NCI-H2081 (cell line): ENCODE measurements around the gene GUCA2B.

Experiments used
- DNase-seq, 2 experiments: peaks; one replicate each; lab custom pipeline; 2025; lab: John Stamatoyannopoulos, UW

GUCA2B gene

DNA sequence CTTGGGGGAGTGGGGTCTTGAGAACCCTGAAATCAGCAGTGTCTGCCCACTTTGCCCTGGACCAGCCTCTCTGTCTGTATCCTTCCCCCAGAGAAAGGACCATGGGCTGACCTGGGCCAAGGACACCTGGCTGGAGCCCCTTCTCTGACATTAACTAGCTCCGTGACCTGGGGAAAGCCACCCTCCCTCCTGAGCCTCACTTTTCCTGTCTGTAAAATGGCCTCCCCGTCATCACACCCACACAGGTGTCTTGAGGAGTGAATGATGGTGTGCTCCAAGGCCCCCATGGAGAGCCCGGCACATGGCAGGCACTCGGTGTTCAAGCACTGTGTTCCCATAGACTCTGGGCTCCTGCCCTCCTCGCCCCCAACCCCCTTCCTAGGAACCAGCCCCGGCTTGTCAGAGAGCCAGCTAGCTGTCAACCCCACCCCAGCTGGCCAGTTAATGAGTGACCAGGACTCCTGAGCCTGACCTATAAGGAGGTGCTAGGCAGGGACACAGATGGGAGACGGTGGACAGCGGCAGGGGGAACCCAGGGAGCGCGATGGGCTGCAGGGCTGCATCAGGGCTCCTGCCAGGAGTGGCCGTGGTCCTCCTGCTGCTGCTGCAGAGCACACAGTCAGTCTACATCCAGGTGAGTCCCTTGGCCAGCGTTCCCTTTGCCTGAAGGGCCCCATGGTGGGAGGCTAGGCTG is at the start of gene GUCA2B:
GUCA2B (plus strand) TSS at position 504 of the 694 bp plus-strand sequence; CDS start at position 545, 41 bp downstream.
- no peak for DNase-seq

DNA sequence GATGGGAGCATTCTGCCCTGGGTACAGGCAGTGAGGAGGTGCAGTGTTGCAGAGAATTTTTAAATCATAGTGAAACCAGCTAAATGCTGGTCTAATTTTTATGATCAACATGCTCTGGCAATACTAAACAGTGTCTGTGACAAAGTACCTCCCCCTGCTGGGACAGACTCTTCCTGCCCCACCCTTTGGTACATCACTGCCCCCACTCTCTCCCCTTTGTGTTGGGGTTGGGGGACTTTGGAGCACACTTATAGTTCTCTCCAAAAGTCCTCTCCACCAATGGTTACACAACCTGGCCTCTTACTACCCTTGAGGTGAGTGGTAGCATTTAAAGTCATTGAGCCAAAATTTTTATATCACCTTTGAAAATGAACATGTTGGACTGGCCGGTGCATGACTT is 48.2 kb upstream of the GUCA2B start:
- DNase-seq: no peak

DNA sequence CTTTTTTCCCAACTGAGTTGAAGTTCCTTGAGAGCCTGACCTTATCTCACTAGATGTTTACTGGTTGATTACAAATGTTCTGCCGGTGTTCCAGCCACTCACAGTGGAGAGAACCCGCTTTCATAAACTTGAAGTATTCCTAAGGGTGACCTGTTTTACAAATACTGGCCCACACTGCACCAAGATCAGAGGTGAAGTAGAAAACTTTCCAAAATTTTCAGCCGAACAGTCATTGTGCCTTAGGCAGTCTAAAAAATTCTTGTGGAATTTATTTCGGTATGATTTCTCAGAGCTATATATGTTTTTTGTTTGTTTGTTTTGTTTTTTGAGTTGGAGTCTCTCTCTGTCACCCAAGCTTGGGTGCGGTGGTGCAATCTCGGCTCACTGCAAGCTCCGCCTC is 44.9 kb upstream of the GUCA2B start:
- no peak for DNase-seq

DNA sequence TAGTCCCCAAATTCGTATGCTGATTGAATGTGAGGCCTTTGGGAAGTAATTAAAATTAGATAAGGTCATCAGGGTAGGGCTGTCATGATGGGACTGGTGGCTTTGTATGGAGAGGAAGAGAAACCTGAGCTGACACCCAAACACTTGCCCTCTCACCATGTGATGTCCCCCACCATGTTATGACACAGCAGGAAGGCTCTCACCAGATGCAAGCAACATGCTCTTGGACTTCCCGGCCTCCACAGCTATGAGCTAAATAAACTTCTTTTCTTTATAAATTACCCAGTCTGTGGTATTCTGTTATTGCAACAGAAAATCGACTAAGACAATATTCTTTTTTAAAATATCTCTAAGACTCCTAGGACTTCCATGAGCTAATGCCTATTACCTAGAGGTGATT is 43.6 kb upstream of the GUCA2B start:
- no peak for DNase-seq

DNA sequence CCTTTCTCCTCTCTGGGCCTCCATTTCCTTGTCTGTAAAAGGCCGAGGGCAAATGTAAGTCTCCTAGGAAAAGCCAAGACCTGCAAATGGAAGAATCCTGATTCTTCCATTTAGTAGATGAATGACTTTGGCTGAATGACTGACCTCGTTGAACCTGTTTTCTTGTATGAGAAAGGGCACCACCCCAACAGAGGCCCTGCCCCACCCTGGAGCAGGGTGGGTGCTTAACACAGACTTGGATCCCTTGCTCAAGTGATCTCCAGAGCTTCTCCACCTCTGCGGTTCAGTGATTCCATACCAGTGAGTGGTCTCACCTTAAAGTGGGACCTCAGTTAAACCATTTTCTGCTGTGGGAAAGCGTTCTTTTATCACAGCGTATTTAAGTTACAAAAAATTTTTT is 39.0 kb upstream of the GUCA2B start:
- DNase-seq: no peak

DNA sequence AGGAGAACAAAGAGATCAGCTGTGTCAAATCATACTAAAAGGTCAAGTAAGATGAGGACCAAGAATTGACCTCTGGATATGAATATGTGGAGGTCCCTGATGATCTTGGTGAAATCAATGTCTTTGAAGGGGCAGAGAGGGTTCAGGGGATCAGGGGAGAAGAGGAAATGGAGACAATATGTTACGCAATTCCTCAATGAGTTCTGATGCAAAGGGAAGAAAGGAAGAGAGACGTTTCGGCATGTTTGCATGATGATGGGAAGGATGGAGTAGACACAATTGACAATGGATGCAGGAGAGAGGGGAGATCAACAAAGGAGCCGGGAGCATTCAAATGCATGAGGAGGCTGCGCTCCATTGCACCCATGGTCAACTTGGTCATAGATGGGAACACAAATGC is 36.0 kb upstream of the GUCA2B start:
- no peak for DNase-seq

DNA sequence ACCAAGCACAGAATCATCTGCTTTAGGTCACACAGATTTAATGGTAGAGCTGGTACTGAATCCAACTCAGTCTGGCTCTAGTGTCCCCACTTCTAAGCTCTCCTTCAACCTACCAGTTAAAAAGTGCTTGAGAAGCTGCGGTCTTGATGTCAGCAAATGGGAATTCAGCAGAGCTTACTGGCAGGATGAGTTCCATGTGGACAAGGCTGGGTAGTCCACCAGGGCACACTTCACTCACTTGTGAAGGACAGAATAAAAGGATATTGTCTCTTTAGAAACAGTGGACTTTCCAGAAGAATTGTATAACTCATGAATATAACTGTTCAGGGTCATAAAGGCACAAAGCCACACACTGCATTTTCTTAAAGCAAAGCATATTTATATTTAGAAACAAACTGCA is 35.1 kb upstream of the GUCA2B start:
- no peak for DNase-seq

DNA sequence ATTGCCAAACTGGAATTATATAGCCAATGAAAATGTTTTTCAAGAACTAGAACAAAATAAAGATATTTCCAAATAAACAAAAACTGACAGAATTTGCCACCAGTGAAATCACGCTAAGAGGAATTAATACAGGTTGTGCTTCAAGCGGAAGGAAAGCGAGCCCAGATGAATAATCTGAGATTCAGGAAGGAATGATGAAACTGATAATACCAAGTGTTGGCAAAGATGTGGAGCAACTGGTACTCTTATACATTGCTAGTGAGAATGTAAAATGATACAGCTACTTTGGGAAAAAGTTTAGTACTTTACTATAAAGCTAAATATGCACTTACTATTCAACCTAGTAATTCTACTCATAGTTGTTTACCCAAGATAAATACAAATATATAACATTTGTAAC is 30.8 kb upstream of the GUCA2B start:
- DNase-seq: no peak

DNA sequence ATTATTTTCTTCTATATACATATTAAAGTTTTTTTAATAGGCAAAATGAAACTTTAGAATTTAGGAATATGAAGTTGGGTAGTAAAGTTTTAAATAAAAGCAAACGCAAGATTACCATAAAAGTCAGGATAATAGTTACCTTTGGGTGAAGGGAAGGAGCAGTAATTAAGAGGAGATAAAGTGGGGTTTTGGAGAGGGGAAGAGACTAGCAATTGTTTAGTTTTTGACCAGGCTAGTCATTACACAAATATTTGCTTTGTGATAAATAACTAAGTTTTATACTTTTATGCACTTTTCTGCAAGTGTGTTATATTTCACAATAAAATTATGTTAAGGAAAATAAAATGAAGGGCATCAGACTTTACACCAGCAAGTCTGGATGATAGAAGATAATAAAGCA is 27.7 kb upstream of the GUCA2B start:
- DNase-seq: no peak

DNA sequence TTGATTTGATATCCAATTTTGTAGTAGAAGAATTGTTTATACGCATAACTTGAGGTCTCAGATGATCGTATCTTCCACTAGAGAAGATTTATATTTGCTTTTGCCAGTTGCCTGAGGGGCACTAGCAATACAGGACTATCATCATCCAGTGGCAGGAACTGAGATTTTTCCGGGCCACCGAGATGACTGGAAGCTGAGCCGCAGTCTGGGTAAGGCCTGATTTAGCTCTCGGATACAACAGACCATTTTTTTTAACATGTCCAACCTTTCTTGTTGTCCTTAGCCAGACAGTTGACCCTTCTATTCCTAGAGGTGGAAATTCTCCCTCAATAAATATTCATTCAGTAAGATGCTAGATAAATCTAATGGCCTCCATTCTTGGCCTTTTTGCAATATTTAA is 25.4 kb upstream of the GUCA2B start:
- no peak for DNase-seq

DNA sequence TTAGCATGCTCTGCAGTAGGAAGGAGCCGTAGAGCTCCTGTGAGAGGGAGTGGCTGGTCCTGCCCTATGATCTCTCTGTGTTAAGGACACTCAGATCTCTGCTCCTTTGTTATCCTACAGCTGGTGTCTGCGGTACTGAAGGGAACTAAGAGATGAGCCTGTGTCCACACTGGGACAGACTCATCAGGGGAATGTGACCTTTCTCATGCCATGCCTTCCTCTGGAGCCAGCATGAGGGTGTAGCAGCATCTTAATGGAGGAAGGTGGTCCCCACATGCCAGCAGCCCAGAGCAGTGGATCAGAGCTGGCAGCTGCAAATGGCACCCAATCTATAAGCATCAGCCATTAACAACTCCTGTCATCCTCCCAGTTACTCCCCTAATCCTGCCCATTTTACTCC is 24.7 kb upstream of the GUCA2B start:
- no peak for DNase-seq

DNA sequence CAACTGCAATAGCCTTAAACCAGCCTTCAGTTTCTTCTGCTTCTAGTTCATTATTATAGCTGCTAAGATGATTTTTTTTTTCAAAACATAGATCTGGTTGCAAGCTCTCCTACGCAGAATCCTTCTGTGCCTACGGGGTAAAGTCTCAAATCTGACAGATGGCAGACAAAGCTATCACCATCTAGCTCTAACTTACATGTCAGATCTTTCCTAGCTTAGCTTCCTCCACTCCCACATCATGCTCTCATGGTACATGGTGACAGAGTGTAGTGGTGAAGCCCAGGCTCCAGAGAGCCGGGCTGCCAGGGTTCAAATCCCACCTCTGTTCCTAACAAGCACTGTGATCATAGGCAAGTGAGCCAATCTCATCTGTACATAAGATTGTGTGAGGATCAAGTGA is 24.2 kb upstream of the GUCA2B start:
- no peak for DNase-seq

DNA sequence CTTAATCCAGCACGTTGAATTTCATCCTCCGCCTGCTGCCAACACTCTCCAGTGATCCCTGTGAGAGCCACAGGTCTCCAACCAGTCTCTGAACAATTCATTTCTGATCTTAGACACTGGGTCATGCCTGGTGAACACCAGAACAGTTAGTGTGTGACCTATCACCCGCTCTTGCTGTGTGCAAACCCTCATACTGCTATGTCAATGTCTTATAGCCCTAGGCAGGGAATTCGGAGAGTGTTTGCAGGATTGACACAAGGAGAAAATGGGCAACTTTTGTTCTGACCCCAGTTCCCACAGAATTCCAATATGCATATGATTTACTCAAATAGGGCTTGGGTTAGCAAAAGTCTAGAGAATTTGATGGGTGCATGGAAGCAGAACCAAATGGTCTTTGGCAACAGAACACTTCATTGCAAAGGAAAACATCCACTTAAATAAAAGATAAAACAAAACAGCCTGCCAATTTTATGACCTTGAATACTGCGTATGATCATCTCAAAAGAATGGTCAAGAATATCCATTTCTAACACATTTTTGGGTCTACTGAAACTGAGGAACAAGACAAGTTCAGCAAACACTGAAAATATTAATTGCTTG is 23.0 kb upstream of the GUCA2B start:
- no peak for DNase-seq

DNA sequence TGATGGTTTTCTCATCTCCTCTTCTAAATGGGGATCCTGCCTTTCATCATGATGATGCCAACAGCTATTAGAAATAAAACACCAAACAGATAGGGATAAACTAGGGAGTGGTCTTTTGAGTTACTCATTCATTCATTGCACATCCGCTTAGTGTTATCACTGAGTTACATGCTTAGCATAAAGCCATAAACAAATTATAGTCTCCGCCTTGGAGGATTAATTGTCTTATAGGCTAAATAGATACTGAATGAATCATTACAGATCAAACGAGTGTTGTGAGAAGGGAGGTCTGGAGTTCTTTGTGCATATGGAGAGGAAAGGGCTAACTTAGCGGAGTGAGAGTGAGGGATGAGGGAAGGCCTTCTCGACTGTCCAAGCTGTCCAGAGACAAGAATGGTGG is 19.8 kb upstream of the GUCA2B start:
- DNase-seq: no peak

DNA sequence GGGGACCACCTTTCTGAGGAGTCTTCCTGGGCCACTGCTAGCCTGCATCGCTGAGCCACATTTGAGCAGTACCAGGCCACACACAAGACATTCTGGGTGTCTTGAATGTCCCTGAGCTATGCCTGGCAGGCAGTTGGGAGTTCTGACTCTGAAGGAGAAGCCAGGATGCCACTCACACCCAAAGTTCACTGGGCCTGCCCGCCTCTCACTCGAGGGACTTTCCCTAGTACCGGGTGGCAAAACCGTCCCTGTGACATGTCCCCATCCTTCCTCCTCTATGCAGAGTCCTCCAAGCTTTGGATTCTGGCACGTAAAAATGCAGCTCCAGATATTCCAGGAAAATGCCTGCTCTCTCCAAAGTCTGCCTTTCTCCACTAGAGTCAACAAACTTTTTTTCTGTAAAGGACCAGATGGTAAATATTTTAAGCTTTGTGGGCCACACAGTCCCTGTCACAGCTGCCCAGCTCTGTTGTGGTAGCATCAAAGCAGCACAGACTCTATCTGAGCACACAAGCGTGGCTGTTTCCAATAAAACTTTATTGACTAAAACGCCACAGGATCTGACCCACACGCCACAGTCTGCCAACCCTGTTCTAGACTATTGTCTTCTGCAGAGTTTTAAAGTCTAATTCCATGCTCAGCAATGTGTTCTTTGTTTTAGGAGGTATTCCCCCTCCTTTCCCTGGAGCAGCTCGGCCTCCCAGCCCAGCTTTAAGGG is 19.2 kb upstream of the GUCA2B start:
- no peak for DNase-seq

DNA sequence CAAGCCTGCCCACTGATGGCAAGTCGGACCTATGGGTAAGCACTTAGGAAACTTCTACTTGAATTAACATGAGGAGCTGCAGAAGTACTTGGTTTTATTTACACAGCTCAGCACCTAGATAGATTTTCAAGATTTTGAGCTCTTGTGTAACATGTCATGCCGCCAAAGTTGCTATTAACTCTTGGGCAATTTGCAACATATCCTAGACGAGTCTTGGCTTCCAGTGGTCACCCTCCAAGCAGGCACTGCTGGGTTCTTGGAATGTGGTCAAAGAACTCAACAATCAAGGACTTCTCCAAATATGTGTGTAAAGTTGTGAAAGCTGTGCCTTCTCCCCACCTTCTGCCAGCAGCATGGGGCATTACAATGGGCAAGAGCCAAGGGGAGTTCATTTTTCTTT is 17.8 kb upstream of the GUCA2B start:
- no peak for DNase-seq

DNA sequence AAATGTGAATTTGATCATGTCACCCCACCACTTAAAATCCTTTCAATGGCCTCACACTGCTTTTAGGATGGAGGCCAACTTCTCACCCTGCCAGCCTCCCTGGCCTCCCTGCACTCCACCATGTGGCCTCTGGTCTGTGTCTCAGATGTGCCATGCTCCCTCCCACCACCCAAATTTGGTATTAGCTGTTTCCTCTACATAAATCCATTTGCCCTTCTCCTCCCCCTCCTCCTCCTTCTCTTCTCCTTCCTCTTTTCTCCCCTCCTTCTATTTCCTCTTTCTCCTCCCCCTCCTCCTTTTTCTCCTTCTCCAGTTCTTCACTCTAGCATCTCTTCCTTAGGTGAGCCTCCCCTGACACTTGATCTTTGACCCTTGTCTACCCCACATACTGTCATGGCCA is 16.7 kb upstream of the GUCA2B start:
- DNase-seq: no peak

DNA sequence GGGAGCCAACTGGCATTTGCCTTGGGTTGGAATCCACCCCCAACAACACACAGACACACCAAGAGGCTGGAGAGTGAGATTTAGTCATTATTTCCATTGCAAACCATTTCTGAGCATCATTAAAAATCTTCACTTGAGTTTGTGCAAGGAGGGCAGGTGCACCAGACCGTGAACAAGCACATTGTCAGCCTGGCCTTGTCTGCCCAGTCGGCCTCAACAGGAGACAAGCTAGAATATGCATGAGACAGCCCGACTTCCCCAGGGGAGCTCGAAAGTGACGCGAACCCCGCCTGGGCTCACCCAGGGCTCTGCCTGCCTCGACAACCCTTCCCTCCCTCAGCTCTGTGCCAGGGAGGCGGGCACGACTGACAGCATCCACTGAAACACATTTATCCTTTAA is 15.4 kb upstream of the GUCA2B start:
- DNase-seq: no peak

DNA sequence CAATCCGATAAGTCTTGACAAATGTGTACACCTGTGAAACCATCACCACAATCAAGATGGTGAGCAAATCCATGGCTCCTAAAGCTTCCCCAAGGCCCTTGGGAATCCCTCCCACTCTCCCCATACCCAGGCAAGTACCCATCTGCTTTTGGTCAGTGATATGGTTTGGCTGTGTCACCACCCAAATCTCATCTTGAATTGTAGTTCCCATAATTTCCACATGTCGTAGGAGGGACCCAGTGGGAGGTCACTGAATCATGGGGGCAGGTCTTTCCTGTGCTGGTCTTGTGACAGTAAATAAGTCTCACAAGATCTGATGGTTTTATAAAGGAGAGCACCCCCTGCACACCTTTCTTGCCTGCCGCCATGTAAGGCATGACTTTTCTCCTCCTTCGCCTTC is 14.6 kb upstream of the GUCA2B start:
- DNase-seq: no peak

DNA sequence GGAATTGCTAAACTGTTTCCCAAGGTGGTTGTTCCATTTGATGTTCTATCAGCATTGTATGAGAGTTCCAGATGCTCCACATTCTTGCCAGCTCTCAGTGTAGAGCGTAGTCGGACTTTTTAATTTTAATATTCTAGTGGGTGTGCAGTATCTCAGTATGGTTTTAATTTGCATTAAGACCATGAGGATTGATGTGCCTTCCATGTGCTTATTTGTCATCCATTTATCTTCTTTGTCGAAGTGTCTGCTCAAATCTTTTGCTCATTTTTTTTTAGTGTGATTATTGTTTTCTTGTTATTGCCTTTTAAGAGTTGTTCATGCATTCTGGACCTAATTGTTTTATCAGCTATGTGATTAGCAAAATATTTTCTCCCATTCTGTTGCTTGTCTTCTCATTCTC is 13.8 kb upstream of the GUCA2B start:
- no peak for DNase-seq

DNA sequence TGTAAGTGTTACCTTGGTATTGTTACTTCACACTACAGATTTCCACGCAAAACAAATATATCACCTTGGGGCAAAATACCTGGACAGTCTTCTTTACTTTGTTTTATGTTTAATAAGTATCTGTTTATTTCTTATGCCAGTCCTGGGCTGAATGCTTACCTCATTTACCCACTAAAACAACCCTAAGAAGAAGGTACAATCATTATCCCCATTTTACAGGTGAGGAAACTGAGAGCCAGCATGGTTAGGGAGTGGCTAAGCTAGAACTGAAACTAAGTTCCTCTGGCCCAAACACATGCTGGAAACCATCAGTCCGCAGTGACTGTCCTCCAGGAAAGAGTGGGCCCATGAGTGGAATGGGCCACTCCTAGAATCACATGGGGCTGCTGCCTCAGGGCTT is 13.0 kb upstream of the GUCA2B start:
- no peak for DNase-seq

DNA sequence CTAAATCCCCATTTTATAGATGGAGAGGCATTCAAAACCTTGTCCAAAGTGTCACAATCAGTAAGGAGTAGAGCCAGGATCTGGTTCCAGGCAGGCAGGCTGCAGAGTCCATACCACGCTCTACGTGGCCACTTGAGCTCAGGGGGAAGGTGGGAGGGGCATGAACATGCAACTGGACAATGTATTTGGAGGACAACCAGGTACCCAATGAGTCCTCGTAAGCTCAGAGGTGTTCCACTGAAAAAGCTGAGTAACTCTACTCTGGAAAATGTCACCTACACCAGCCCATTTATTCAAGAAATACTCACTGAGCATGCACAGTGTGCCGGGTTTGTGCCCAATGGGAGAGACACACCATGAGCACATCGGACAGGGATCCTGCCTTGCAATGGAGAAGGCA is 11.2 kb upstream of the GUCA2B start:
- DNase-seq: no peak

DNA sequence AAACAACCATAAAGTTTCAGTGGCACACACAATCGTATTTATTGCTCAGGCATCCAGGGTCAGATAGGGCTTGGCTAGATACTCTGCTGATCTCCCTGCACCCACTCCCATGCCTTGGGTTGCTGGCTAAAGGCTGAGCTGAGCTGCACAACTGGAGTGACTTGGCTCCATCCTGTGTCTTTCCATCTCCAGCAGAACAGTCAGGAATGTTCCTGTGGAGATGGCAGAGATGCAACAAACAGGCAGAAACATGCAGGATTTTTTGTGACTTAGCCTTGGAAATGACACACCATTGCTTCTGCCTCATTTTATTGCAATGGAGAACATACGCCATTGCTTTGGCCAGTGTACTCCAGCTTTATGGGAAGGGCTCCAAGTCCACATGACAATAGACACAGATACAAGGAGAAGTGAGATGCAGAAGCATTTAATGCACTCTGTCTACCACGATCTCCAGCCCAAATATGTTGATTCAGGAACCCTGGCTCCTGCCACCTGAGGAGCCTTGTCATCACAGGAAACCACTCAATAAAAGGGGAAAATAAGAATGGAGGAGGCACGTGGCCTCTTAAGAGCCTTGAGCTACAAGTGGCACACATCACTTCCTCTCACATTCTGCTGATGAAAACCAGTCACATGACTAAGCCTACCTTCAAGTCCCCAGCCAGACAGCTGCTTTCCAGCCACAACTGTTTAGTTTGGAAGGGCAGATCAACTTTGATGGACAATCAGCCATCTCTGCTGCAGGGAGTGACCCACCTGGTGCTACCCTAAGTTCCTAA is 10.1 kb upstream of the GUCA2B start:
- DNase-seq: no peak
